Measurements from ENCODE around the gene TEAD1.

The TEAD1 gene

GRCh38 chr11:12667646-12668045 lies 6.6 kb upstream of the TEAD1 start:
- no peak for DNase-seq

GRCh38 chr11:12668166-12668565 lies 6.1 kb upstream of the TEAD1 start:
- no peak for DNase-seq

DNA sequence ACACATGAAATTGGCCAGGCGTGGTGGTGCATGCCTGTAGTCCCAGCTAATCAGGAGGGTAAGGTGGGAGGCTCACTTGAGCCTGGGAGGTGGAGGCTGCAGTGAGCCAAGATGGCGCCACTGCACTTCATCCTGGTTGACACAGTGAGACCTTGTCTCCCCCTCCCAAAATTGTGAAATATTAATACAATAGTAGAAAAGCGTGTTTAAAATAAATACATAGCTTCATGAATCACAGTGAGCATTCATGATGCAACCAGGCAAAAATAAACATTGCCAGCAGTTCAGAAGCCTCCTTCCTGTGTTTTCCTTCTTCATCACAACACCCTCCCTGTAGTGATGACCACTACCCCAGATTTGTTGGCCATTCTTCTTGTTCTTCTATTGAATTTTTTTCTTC lies 4.3 kb upstream of the TEAD1 start:
- DNase-seq: no peak

DNA sequence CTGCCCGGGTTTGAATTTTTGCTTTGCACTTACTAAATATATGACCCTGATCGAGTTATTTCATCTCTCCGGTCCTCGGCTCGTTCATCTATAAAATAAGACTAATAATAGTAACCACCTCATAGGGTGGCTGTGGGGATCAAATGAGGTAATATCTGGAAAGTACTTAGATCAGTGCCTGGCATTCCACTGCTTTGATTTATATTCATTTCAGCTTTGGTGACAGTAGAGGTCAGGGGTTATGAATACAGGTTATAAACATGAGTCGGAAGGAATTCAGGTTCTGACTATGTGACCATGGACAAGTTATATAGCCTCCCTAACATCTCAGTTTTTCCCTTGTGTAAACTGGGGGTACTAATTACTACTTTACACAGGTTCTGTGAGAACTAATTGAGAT lies 2.9 kb upstream of the TEAD1 start:
- no peak for DNase-seq

DNA sequence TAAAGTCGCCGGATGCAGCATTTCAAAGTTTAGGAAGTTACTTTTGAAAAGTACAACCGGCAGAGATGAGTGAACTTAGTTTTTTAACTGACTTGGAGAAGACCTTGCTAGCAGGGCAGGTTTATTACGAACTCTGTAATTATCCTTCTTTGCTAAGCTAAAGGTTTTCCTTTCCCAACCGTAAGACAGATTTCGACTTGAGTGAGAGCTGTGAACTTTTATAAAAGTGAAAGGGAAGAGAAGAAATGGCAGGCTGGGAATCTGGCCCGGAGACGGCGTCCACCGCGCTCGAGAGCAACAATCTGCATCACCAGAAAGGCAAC lies 659 bp upstream of the TEAD1 start:
- DNase-seq: no peak

DNA sequence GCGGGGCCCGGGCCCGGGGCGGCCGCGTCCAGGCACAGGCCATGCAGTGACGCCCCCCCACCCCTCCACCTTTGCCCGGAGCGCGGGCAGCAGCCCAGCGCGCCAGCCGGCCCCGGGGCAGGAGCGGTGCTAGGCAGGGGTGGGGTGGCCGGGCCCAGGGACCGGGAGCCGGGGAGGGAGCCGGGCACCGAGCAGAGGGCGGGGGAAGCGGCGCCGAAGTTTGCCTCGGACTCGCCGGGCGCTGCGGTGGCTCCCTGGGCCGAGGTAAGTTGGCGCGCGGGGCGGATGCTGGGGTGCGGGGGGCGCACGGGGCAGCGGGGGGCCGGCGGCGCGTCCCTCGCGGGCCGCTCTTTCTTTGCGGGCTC lies 332 bp downstream of the TEAD1 start:
- DNase-seq: peak; percentile 12 to 21

GRCh38 chr11:12674936-12675696 lies 895 bp downstream of the TEAD1 start:
- peak in 1 of 2 experiments; percentile 10 for DNase-seq

- no peak for DNase-seq
Observed at GRCh38 chr11:12675951-12676711, 1.9 kb downstream of the TEAD1 start.

DNA sequence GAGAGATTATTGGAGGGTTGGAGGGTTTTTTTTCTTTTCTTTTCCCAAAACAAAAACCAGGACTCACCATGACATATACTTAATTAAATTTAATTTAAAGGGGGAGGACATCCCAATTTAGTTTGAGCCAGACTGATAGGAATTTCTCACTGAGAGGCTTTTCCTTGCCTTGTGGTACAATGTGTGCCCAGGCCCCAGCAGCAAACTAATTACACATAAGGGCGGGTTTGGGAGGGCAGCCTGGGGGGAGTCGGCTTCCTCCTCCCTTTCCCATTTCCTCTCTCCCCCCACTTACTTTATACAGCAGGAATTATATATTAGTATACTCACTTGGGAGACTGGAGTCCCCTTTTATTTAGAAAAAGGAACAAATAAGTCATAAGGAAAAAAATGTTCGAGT lies 2.9 kb downstream of the TEAD1 start:
- no peak for DNase-seq

- DNase-seq: no peak
Observed at GRCh38 chr11:12678092-12678491, 3.9 kb downstream of the TEAD1 start.

GRCh38 chr11:12678991-12679390 lies 4.8 kb downstream of the TEAD1 start:
- no peak for DNase-seq

DNA sequence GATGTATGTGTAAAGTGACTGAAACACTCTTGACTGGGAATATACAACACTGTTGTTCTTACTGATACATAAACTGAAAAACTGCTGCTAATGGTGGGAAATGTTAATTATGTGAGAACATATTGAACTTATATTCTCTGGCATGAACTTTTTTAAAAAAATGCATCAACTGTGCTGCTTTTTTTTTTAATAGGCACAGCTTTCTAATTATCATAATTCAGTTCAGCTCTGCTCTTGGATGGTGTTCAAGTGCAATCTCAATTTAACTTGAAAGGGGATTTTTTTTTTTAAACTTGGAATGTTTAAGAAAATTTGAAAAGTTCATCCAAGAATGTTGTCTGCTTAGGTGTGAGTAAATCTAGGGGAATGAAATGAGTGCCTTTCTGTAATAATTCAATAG lies 5.2 kb downstream of the TEAD1 start:
- no peak for DNase-seq

- DNase-seq: peak in 1 of 2 experiments; percentile 6
Observed at GRCh38 chr11:12680246-12680939, 6.2 kb downstream of the TEAD1 start.

- DNase-seq: no peak
Observed at GRCh38 chr11:12680940-12681258, 6.7 kb downstream of the TEAD1 start.

GRCh38 chr11:12681466-12681865 lies 7.2 kb downstream of the TEAD1 start:
- DNase-seq: no peak

- no peak for DNase-seq
Observed at GRCh38 chr11:12682288-12682687, 8.1 kb downstream of the TEAD1 start.

GRCh38 chr11:12682737-12683500 lies 8.7 kb downstream of the TEAD1 start:
- no peak for DNase-seq

GRCh38 chr11:12683874-12684273 lies 9.7 kb downstream of the TEAD1 start:
- no peak for DNase-seq

GRCh38 chr11:12684315-12684714 lies 10.1 kb downstream of the TEAD1 start:
- no peak for DNase-seq

GRCh38 chr11:12684816-12685215 lies 10.6 kb downstream of the TEAD1 start:
- DNase-seq: no peak

DNA sequence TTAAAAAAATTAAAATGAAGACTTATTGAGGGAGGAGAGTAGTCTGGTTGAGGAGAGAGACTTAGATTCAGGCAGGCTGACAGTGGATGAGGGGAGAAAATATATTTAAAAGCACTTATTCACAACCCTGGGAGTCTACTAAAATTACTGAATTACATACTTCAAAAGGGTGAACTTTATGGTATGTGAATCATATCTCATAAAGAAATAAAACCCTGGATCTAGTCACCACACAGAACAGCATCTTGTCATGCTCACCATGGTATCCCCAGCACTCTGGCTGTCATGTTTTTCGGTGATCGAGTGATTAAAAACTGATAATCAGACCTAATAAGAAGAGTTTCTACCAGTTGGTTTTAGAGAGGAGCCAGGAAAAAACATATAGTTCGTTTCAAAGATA lies 11.0 kb downstream of the TEAD1 start:
- DNase-seq: no peak

DNA sequence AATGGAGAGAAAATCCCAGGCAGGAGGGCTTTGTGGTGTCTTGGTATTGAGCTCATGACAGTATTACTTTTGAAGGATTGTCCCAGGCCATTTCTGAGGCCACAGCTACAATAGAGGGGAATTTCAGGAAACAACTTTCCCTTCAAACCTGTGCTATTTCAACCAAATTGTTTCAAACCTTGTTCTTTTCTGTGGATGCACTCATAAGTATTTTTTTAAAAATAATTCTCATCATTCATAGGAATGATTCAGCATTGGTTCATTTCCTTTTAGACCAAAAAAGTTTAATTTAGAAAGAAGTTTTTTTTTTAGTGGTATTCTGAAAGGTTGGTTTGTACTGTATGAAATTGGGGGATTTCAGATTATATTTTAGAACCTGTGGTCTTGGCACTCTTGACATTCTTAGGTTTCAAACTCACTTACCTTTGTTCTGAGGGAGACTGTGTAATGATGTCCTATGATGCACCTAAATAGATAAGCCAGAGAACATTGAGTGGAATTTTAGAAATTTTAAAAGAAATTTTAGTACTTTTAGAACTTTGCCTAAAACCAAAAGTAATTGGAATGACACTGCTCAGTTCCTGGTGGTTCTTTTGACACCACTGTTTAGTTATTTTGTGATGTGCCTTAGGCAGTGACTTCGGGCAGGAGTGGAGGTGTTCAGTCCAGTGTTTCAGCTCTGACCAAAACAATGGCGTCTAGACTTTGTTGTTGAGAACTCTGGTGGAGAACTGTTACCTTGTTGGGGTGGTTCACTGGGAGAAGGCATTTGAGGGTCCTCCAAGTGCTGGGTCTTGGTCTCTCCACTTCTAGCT lies 12.2 kb downstream of the TEAD1 start:
- DNase-seq: no peak

DNA sequence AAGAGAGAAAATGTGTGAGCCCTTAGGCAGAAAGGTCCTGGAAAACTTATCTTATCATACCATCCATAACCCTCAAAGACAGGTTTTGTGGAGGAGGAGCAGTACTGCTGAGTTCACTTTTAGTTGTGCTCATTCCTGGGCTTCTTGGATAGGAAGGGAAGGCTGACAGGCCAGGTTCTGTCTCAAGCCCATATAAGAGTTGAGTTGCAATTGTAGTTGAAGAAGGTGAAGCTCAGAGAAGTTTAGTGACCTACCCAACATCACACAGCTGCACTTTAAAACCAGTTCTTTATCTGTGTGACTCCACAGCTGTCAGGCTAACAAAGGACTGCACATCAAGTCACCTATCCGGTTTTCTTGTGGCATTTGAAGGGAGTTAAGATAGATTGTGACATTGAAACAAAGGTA lies 13.0 kb downstream of the TEAD1 start:
- no peak for DNase-seq
